GM18907 (cell line): ENCODE data around the gene HLF.

Experiments
- ATAC-seq: cut with Tn5 transposase; IDR thresholded peaks from one replicate; pipeline ENCODE4 v1.9.1; 2021; ENCODE audit warnings: mild to moderate bottlenecking, moderate library complexity; ENCODE audit not compliant: unreplicated experiment

The HLF gene

DNA sequence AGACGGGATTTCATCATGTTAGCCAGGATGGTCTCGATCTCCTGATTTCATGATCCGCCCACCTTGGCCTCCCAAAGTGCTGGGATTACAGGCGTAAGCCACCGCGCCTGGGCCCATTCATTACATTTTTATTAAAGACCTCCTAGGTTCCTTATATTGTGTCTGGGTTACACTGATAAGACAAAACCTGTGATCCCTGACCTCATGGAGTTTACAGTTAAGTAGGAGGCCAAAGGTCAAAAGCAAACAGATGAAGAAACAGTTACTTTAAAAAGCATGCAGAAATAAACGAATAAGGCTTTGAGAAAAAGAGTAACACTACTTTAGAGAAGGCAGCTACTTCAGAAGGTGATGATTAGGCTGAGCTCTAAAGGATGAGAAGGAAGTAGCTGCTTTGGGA, 14.9 kb upstream of the HLF start:
- ATAC-seq, result no peak

DNA sequence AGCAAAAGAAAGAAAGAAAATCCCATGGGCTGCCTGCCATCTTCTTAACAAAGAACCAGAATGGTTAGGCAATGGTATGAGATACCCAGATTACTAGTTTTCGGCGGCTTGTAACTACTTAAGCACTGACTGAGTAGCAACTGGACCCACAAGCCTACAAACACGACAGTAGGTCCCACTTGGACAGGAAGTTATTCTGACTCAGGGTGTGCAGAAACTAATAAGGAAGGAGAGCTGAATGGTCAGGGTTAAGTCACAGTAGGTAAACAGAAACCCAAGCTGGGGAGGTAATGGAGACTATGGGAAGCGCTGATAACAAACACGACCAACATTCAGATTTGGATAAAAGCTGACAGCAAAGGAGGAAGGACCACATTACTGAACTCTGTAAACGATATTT, 10.4 kb upstream of the HLF start:
- ATAC-seq, result no peak

DNA sequence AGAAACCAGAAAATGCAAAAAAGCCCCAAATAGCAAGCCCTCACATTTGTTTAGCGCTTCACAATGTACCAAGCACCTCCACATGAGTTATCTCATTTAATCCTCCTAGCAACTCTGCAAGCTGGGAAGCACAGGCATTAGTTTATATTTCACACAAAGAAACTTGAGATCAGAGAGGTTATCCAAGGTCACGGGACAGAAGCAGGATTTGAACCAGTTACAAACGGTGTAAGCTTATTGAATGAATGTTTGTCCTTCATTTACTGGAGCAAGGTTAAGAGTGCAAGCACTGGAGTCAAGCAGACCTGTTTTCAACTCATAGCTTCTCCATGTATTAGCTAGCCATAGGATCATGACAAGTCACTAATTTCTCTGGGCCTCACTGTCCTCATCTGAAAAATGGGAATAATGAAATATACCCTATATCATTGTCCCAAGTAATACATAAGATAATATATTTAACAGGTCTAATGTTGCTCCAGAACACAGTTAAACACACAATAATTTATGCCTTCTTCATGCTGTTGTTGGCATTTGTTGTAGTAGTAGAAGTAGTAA, 6.1 kb upstream of the HLF start:
- ATAC-seq, result no peak

DNA sequence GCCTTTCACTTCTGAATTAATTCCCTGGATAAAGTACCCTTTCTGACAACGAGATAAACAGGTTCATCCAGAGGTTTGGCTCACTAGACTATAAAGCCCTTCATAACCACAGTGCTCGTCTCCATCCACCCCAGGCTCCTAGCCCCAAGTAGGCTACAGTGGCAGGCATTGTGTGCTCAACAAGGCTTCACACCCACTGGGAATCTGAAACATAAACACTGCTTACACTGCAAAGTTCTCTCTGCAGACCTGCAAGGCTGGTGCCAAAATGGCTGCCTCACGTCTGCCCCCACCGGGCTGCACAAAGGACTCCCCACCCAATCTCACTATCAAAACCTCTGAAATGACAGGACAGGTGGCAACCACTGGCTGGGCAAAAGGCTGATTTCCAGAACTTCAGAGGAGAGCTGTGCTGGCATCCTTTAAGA, 5.1 kb upstream of the HLF start:
- ATAC-seq, result no peak

DNA sequence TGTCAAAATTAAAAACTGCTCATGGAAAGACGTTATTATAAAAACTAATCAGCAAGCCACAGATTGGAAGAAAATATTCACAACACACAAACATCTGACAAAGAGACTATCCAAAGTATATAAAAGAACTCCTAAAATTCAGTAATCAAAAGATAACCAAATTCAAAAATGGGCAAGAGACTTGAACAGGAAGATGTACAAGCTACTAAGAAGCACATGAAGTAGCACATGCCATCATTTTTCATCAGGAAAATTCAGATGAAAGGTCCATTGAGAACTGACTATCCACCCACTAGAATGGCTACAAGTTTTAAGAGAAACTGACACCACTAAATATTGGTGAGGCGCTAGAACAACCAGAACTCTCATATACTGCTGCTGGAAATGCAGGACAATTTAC, 3.4 kb upstream of the HLF start:
- ATAC-seq, result no peak

DNA sequence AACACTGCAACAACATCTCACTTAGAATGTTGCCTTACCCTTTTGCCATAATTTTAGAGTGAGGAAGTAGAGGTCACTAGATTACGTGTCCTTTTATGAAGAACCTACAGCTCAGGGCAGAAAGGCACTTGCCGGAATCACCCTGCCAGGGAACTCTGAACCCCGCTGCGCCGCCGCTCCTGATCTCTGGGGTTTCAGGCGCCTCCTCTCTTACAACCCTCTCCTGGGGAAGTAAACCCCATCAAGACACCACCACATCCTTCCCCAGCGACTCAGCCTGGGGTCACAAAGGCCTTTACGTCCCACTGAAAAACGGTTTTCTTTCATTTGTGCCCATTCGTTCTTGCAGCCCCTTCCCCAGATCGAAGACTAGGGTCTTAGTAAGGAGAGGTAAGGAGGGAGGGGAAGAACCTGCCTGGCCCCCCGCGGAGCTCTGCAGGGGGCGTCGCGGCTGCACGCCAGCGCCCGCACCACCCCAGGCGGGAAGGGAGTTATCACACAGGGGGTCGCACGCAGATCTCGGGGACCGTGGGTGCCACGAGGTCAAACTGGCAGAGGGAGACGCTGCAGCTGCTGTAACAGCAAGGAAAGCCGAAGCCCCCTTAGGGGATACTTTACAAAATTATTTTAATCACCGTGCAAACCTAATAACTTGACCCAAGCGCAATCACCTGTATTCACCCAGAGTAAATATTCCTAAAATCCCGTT, 1.0 kb upstream of the HLF start:
- no peak for ATAC-seq

DNA sequence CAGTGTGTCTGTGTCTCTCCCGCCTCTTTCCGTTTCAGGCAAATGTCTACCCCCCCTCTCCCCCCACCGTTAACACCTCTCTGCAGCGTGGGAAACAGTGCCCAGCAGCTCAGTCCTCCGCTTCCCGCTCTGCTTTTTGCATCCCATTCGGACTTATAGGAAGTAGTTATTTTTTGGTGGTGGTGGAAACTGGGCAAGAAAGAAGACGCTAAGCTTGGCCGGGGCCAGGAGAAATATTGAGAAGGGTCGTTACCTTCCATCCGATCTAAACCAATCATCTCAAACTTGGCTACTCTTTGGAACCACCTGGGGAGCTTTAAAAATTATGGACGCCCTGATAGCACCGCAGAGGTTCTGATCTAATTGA, 499 bp upstream of the HLF start:
- ATAC-seq, result no peak

DNA sequence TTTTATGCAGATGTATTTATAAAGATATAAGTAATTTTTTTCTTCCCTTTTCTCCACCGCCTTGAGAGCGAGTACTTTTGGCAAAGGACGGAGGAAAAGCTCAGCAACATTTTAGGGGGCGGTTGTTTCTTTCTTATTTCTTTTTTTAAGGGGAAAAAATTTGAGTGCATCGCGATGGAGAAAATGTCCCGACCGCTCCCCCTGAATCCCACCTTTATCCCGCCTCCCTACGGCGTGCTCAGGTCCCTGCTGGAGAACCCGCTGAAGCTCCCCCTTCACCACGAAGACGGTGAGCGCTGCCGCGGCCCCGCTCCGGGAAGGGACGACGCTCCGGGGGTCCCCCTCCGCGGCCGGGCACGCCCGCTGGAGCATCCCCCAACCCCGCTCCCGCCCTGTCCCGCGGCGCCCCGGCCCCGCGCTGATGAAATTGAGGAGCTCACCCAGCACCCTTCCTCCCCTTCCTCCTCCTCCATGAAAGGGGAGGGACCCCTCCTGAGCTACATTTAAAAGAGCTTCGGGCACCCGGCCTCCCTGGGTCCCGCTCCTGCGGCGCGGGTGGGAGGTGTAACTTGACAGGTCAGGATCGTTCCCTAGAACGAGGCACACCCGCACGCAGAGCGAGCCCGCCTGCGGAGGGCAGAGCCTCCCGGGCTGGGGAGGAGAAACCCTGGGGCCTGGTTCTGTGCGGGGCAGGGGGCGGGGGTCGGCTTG, 706 bp downstream of the HLF start:
- no peak for ATAC-seq

DNA sequence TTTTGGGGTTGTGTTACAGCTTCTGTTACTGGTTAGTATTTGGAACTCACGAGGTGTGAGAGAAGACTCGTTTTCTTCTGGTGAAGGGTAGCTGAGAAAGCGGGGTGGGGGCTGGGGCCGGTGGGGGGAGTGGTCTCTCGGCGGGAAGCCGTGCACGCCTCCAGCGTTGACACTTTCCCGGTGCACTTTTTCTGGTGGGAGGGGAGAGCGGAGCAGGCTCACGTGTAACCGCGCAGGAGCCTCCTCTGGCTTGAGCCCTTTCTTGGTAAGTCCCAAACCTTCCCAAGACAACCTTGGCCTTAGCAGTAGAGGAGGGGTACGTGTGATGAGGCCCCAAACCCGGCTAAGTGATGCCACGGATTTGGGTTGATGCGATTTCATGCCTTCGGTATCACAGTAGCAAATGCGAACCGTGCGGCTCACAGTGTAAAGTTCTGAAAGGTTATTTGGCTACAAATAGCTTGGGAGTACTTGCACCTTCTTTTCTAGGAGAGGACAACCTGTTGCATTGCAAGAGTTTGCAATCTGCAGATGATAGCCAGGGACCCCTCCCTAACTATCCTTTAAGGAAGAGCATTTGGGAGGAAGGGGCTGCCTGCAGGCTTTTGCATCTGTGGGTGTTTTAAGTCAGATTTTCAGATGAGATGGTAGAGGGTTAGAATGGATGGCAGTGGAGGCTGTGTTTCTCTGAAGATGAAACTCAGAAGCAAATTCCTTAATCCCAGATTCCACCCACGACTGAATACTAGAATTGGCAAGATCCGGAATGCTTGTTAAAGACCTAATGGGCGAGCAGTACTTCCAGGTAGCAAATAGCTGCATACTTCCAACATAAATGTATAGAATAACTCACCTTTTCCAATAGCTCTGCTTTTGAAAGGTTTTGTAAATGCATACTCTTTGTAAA, 1.5 kb downstream of the HLF start:
- no peak for ATAC-seq

DNA sequence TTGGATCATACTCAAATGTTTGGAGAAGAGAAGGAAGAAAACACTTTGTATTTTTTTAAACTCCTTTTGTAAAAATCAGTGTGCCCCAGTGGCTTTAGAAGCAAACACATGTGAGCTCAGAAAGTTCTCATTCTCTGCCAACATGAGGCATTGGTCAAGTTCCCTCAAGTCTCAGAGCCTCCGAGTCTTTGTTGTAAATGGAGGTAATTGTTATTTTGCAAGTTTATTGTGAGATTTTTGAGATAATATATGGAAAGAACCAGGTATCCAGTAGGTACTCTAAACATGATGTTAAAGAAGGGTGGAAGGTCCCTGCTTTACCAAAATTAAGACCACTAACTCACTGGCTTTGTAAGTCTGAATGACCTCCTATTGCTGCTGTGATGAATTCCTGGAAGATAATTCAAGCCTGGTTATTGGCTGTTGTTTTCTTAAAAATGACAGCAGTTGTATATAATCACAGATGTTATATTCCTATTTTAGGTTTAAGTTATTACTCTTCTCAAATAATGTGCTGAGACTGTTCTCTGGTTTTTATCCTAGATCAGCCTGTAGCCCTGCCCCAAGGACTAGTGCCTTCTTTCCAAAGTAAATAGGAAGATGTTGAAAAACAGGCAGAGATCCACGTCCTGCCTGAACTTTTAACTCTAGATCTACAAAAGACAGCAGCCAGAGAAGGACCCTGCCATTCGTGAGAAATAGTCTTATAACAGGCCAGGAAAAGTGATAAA, 2.4 kb downstream of the HLF start:
- ATAC-seq, result no peak

DNA sequence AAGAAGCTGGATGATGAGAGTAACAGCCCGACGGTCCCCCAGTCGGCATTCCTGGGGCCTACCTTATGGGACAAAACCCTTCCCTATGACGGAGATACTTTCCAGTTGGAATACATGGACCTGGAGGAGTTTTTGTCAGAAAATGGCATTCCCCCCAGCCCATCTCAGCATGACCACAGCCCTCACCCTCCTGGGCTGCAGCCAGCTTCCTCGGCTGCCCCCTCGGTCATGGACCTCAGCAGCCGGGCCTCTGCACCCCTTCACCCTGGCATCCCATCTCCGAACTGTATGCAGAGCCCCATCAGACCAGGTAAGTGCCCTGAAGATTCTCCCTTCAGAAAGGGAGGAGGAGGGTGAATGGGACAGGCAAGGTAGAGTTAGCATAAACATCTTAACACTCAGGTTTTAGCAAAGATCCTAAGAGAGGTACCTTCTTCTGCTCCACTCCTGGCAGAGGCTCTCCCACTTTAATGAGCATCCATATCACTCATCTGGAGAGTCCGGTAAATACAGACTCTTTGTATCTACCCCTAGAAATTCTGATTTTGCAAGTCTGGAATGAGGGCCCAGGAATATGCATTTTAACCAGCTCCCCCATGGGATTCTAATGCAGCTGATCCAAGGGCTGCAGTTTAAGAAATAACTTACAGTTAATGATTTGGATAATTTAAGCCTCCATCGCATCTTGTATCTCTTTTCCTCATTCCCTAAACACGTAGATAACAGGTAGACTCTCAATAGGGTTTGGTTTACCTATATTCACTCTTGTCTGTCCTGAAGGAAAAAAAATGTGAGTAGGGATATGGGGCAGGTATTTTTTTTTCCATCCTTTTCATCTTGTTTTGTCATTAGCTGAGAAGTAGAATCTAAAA, 3.3 kb downstream of the HLF start:
- no peak for ATAC-seq

DNA sequence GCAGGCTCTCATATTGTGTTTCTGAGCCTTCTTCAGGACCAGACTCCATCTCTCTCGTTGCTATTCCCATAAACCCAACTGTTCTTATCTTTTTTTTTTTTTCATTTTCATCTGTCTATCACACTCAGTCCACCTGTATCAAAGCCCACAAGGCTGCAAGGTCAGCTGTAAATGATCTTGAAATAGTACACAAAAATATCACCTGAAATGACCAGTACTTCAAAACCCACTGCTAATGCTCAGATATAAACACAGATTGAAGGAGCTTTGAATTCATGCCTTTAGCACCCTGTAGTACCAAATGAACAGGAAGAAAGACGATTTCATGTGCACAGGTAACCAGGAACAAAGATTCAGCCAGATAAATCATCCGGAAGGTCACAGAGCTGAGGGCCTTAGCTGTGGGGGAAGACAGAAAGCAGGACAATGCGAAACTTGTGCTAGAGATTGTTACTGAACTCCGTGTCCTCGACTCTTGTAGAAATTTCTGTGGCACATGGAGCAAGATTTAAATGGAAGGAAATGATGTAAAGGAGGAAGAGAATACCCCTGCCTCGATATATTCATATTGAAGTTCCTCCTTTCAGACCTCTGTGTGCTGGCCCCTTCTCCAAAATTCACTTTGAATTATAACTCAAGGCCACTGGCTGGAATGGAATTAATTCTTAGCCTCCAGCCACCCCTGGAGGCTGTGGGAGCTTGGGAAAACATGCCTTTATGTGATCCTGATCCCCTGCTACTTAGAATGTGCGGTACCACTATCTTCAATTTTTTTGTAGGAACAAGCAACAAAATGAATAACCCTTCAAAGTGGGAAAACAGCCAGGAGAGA, 4.1 kb downstream of the HLF start:
- ATAC-seq, result no peak

DNA sequence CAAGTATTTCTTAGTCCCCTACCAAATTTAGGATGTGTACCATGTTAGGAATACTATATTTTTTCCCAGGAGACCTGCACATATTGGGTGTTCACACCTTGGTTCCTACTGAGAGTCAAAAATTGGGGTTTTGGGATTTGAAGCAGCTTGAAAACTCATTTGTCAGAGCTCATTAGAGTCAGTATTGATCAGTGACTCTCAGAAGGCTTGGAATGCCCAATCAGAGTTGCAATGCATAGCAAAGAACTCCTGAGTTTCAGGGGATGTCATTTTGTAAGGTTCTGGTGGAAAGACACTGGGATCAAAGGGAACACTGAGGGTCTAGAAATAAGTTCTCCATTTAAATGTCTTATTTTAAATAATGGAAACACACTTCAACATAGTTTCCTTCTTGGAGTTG, 5.1 kb downstream of the HLF start:
- no peak for ATAC-seq

DNA sequence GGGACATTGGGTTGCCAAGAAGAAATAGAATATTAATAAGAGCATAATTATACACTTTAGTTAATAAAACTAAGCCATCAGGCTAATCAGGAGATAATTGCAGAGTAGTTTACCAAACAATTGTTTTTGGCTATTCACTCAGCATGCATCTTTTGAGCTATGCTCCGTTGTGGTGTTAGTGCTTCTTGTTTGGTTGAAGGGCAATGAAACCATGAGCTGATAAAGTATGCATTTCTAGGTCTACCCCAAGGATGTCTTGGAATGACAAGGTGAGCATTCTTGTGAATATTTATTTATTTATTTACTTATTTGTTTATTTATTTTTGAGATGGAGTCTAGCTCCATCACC, 6.4 kb downstream of the HLF start:
- no peak for ATAC-seq

DNA sequence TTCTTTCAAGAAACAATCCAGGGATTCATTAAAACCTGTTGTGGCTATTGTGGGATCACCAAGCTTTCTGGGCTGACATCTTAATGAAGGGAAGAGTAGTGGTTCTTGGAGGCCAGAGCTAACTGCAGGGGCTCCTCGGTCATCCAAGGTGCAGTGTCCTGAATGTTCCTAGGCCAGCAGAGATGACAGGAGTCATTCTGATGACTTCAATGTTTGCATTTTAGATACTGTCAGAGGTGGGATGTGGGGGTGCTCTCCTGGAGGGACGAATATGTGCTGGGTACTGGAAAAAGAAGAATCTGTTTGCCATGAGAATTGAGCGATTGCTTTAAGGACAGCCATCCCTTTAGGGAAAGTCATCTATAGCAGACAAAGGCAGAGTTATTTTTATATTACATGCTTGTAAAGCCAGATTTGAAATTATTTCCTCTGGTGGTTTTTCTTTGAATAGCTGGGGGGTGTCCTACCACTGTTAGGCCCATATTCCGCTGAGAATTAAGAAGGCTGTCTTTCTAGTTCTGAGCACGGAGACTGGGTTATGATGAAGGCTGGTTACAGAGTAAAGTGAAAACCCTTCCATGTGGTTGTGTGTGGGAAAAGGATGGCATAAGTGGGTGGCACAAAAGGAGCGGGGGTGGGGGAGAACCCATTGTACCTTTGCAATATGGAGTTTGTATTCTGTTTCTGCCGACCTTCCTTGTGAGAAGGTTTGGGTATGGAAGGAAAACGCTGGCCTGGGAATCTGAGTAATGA, 7.4 kb downstream of the HLF start:
- no peak for ATAC-seq

DNA sequence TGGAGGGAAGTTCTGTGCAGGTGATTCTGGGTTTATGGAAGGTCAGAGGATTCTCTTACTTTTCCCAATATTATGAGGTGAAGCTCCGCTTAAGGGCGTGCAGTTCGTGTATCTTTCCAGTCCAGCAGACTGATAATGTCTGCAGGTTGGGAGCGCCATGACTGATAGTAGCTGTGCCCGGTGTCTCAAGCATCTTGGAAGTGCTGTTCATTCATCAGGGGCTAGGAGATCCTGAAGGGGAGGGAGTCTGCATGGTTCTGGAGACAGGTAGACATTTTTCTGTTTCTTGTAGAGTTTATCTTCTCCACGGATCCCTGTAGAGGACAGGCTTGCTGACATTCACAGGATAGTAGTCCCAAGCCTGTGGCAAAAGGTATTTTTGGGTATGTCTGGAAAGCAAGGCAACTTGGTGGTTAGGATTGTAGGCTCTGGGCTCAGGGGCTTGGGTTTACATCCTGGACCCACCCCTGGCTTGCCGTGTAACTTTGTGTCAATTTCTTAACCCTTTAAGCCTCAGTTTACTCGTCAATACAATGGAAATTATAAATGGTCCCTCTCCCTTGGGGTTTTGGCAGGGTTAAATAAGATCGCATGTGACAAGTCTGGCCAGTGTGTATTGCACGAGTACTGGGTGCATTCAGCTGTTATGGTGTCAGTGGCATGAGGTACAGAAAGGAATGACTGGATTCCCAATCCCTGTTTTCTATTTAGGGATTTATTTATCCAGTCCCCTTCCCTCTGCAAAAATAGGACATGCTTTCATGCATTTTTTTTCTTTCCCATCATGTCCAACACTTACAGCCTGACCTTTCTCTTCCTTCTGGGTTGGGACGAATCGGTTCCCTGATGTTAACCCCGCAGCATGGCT, 8.2 kb downstream of the HLF start:
- no peak for ATAC-seq

DNA sequence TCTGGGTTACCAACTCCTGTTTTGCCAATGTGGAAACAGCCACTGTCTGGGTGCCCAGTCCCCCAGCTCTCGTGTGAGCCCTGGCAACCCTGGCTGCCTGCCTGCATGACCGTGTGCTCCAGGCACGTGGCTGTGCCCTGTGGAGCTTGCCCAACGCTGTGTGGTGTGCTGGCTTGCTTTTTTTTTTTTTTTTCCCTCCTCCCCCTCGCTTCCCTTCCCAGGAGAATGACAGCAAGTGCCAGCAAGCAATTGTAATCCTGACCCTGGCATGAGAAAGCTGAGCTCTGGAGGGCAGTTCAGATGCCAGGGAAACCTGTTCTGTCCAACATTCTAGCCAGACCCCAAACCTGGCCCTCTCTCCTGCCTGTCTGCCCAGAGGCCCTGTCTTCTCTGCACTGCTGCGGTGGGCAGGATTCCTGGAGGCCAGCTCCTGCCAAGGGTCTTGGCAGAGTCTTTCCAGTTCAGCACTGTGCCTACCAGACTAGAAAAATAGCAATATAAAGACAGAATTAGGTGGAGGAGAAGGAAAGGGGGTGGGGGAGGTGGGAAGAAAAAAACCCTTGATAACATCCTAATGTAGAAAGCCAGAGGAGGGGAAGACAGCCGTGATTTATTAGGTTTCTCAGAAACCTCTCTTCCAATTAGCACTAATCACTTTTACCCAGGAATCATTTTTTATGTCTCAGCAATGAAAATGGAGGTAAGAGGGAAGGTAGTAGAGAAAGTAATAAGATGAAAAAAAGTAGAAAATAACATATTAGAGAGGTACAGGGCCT, 9.0 kb downstream of the HLF start:
- ATAC-seq, result no peak
